Neural progenitor cell (in vitro differentiated cells): ENCODE results near the gene TAF4.

Experiments used
- CTCF ChIP-seq: fragments of 200-600 bp; sonication (generic); IDR thresholded peaks from 2 replicates; pipeline ENCODE4 v1.5.1; 2017; ENCODE audit warnings: antibody characterized with exemption, mild to moderate bottlenecking
- EZH2 ChIP-seq: fragments of 200-600 bp; sonication (generic); IDR thresholded peaks from 2 replicates; pipeline ENCODE4 v1.6.1; 2017; ENCODE audit warnings: antibody characterized with exemption, mild to moderate bottlenecking, moderate library complexity

- no peak for TF ChIP-seq CTCF
- TF ChIP-seq EZH2, result no peak
Observed at GRCh38 chr20:61954276-61955021, 111.2 kb downstream of the TAF4 start.
